HepG2 (cell line): ENCODE results near the gene SWSAP1. TPM values are rescaled to one million over a fixed set of nuclear protein-coding genes. Genes with fewer than 3 reads are reported as not detected.

Source experiments
- ARHGAP35 ChIP-seq: sonication (generic); formaldehyde crosslinking; IDR thresholded peaks from 2 replicates; pipeline ENCODE4 v1.9.0; 2022; ENCODE audit warnings: mild to moderate bottlenecking, inconsistent platforms, moderate library complexity, missing genetic modification reagents, borderline replicate concordance
- BORCS8-MEF2B ChIP-seq: sonication (generic); formaldehyde crosslinking; IDR thresholded peaks from 2 replicates; pipeline ENCODE4 v1.8.0; 2022; ENCODE audit warnings: mild to moderate bottlenecking, missing genetic modification reagents
- CERS6 ChIP-seq: sonication (generic); formaldehyde crosslinking; IDR thresholded peaks from 2 replicates; pipeline ENCODE4 v1.5.0; 2020; ENCODE audit warnings: missing genetic modification reagents
- DR1 ChIP-seq: sonication (generic); formaldehyde crosslinking; IDR thresholded peaks from 2 replicates; pipeline ENCODE4 v1.8.0; 2021; ENCODE audit warnings: mild to moderate bottlenecking, missing genetic modification reagents, inconsistent platforms
- MLLT10 ChIP-seq: sonication (generic); formaldehyde crosslinking; IDR thresholded peaks from 2 replicates; pipeline ENCODE4 v1.4.0; 2020; ENCODE audit warnings: missing genetic modification reagents
- MTF2 ChIP-seq: sonication (generic); formaldehyde crosslinking; IDR thresholded peaks from 2 replicates; pipeline ENCODE4 v1.5.0; 2020; ENCODE audit warnings: missing genetic modification reagents, borderline replicate concordance
- MYNN ChIP-seq: sonication (generic); formaldehyde crosslinking; IDR thresholded peaks from 2 replicates; pipeline ENCODE4 v1.4.0; 2020; ENCODE audit warnings: mild to moderate bottlenecking, low read depth, missing genetic modification reagents
- PBX2 ChIP-seq: IDR thresholded peaks from 2 replicates; pipeline ENCODE4 v1.6.1; 2016; ENCODE audit warnings: control low read depth
- STAT6 ChIP-seq: sonication (generic); formaldehyde crosslinking; IDR thresholded peaks from 2 replicates; pipeline ENCODE4 v1.4.0; 2020; ENCODE audit warnings: missing genetic modification reagents, mild to moderate bottlenecking, borderline replicate concordance
- TEAD2 ChIP-seq: sonication (generic); formaldehyde crosslinking; IDR thresholded peaks from 2 replicates; pipeline ENCODE4 v1.9.0; 2021; ENCODE audit warnings: missing genetic modification reagents
- ZBTB1 ChIP-seq: sonication (generic); formaldehyde crosslinking; IDR thresholded peaks from 2 replicates; pipeline ENCODE4 v1.4.0; 2020; ENCODE audit warnings: missing genetic modification reagents, borderline replicate concordance
- ZBTB2 ChIP-seq: sonication (generic); formaldehyde crosslinking; IDR thresholded peaks from 2 replicates; pipeline ENCODE4 v1.8.0; 2022; ENCODE audit warnings: low read depth, missing genetic modification reagents
- ZBTB21 ChIP-seq: sonication (generic); formaldehyde crosslinking; IDR thresholded peaks from 2 replicates; pipeline ENCODE4 v1.4.0; 2020; ENCODE audit warnings: missing genetic modification reagents
- ZNF264 ChIP-seq: sonication (generic); formaldehyde crosslinking; IDR thresholded peaks from 2 replicates; pipeline ENCODE4 v1.4.0; 2020; ENCODE audit warnings: missing genetic modification reagents
- ZNF484 ChIP-seq: sonication (generic); formaldehyde crosslinking; IDR thresholded peaks from 2 replicates; pipeline ENCODE4 v1.5.1; 2020; ENCODE audit warnings: mild to moderate bottlenecking, low read depth, missing genetic modification reagents, borderline replicate concordance
- ZNF746 ChIP-seq: sonication (generic); formaldehyde crosslinking; IDR thresholded peaks from 2 replicates; pipeline ENCODE4 v1.8.0; 2022; ENCODE audit warnings: mild to moderate bottlenecking, missing genetic modification reagents
- polyA plus RNA-seq, 8 experiments: library from polyadenylated mRNA; depleted of rRNA in 3 of 8; stranded (reverse) in 7 of 8; unstranded in 1 of 8; fragments of >200 nt; fragmentation: Illumina TruSeq in 4 of 8; extraction: Trizol in 4 of 8; gene quantifications; 2 replicates each; pipeline versions ENCODE4 v1.2.1 to v1.2.3, GENCODE V29; 2011 to 2016; ENCODE audit warnings: low read depth in 4 of 8, missing spikeins in 1 of 8, mixed read lengths in 1 of 8; ENCODE audit not compliant: insufficient read depth in 1 of 8
- total RNA-seq, 5 experiments: library from RNA; depleted of rRNA; stranded (reverse); fragments of >200 nt; fragmentation: Illumina TruSeq; extraction: Trizol; gene quantifications; 2 replicates each; pipeline ENCODE4 v1.2.3, GENCODE V29; 2016; ENCODE audit warnings: low read depth in 1 of 5
- TF ChIP-seq, protein P1 (sequence below): sonication (generic); formaldehyde crosslinking; IDR thresholded peaks from 2 replicates; pipeline ENCODE4 v1.5.0; 2020; ENCODE audit warnings: missing genetic modification reagents, mild to moderate bottlenecking, borderline replicate concordance
- TF ChIP-seq, protein P2 (sequence below): fragments of 450-650 bp; IDR thresholded peaks from 2 replicates; pipeline ENCODE4 v1.6.1; 2017
- TF ChIP-seq, protein P3 (sequence below): sonication (generic); formaldehyde crosslinking; IDR thresholded peaks from 2 replicates; pipeline ENCODE4 v1.5.1; 2020; ENCODE audit warnings: mild to moderate bottlenecking, moderate library complexity, missing genetic modification reagents

The SWSAP1 gene
- total and polyA plus RNA-seq, 2 of the 13 experiments (the other 11 are each of a cell fraction or from before 2014, with no cell fraction given) = 2.7 to 3.3 TPM

- TF ChIP-seq, protein P1, sequence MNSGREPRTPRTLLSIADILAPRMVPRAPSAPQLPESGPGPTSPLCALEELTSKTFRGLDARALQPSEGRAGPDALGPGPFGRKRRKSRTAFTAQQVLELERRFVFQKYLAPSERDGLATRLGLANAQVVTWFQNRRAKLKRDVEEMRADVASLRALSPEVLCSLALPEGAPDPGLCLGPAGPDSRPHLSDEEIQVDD = no peak
- TF ChIP-seq ZNF746 (CRISPR knock-in tag) = no peak
- no peak for TF ChIP-seq ZNF484 (CRISPR knock-in tag)
- no peak for TF ChIP-seq ZBTB21 (CRISPR knock-in tag)
- no peak for TF ChIP-seq MLLT10
- no peak for TF ChIP-seq CERS6
- no peak for TF ChIP-seq BORCS8-MEF2B
- TF ChIP-seq STAT6 (CRISPR knock-in tag) = no peak
- no peak for TF ChIP-seq PBX2 (CRISPR knock-in tag)
- TF ChIP-seq DR1 = no peak
- no peak for TF ChIP-seq ZNF264 (CRISPR knock-in tag)
- TF ChIP-seq, protein P2, sequence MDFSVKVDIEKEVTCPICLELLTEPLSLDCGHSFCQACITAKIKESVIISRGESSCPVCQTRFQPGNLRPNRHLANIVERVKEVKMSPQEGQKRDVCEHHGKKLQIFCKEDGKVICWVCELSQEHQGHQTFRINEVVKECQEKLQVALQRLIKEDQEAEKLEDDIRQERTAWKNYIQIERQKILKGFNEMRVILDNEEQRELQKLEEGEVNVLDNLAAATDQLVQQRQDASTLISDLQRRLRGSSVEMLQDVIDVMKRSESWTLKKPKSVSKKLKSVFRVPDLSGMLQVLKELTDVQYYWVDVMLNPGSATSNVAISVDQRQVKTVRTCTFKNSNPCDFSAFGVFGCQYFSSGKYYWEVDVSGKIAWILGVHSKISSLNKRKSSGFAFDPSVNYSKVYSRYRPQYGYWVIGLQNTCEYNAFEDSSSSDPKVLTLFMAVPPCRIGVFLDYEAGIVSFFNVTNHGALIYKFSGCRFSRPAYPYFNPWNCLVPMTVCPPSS = no peak
- TF ChIP-seq, protein P3, sequence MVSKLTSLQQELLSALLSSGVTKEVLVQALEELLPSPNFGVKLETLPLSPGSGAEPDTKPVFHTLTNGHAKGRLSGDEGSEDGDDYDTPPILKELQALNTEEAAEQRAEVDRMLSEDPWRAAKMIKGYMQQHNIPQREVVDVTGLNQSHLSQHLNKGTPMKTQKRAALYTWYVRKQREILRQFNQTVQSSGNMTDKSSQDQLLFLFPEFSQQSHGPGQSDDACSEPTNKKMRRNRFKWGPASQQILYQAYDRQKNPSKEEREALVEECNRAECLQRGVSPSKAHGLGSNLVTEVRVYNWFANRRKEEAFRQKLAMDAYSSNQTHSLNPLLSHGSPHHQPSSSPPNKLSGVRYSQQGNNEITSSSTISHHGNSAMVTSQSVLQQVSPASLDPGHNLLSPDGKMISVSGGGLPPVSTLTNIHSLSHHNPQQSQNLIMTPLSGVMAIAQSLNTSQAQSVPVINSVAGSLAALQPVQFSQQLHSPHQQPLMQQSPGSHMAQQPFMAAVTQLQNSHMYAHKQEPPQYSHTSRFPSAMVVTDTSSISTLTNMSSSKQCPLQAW (CRISPR knock-in tag) = no peak
- TF ChIP-seq ZBTB1 (CRISPR knock-in tag) = no peak
- TF ChIP-seq ARHGAP35 = no peak
- TF ChIP-seq MYNN = no peak
- TF ChIP-seq TEAD2 (CRISPR knock-in tag) = no peak
- TF ChIP-seq ZBTB2 (CRISPR knock-in tag) = no peak
- no peak for TF ChIP-seq MTF2 (CRISPR knock-in tag)
These were observed 19.0 kb upstream of the SWSAP1 start, which contains the start of gene PLPPR2 (continued) for GRCh38 chr19:11355160-11356073.
